Measurements from ENCODE around the gene YEATS2. TPM values are rescaled to one million over a fixed set of nuclear protein-coding genes. Genes with fewer than 3 reads are reported as not detected.

The YEATS2 gene
- total RNA-seq, 1 donor from 2014 or later = 23.8 TPM

DNA sequence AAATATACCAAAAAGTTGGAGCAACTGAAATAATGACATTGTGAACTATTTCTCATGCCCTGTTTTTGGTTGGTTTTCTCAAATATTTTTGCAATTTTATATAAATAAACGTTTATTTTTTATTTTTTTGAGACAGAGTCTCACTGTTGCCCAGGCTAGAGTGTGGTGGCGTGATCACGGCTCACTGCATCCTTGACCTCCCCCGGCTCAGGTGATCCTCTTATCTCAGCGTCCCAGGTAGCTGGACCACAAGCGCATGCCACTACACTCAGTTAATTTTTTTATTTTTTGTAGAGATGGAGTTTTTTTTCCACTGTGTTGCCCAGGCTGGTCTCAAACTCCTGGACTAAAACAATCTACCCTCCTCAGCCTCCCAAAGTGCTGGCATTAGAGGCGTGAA lies 45.6 kb downstream of the YEATS2 start:
- no peaks in the 10 kb centered on the region for H3K9me3 ChIP-seq
- H3K27me3 ChIP-seq = no peaks in the 10 kb centered on the region
- H3K36me3 ChIP-seq = peaks cover 0 to 10% of the 10 kb centered on the region in 2 donors
- intact Hi-C loops (cut with DNase I) = no loop called here
- TF ChIP-seq POLR2AphosphoS5 (IDR thresholded peaks at IDR 0.05; ENCODE audit: insufficient read depth in 1 of 2, low read depth in 1 of 2) (no peak), POLR2A (IDR thresholded peaks at IDR 0.05) (no peak)
- TF ChIP-seq, protein P1, sequence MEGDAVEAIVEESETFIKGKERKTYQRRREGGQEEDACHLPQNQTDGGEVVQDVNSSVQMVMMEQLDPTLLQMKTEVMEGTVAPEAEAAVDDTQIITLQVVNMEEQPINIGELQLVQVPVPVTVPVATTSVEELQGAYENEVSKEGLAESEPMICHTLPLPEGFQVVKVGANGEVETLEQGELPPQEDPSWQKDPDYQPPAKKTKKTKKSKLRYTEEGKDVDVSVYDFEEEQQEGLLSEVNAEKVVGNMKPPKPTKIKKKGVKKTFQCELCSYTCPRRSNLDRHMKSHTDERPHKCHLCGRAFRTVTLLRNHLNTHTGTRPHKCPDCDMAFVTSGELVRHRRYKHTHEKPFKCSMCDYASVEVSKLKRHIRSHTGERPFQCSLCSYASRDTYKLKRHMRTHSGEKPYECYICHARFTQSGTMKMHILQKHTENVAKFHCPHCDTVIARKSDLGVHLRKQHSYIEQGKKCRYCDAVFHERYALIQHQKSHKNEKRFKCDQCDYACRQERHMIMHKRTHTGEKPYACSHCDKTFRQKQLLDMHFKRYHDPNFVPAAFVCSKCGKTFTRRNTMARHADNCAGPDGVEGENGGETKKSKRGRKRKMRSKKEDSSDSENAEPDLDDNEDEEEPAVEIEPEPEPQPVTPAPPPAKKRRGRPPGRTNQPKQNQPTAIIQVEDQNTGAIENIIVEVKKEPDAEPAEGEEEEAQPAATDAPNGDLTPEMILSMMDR (IDR thresholded peaks at IDR 0.05) = no peak
- H3K4me3 ChIP-seq = no peak overlapping the region
- no peak overlapping the region for H3K27ac ChIP-seq
- no peaks in the 10 kb centered on the region for H3K4me1 ChIP-seq
- DNase-seq (ENCODE audit: extremely low spot score in 2 of 2) = no peak

GRCh38 chr3:183745300-183746098 lies 47.9 kb downstream of the YEATS2 start:
- no peak for DNase-seq (ENCODE audit: extremely low spot score in 2 of 2)
- intact Hi-C loops (cut with DNase I) = no loop called here
- Histone ChIP-seq H3K36me3 (peaks cover 0 to 15% of the 10 kb centered on the region in 2 donors), H3K9me3 (no peaks in the 10 kb centered on the region), H3K27me3 (no peaks in the 10 kb centered on the region), H3K4me1 (no peaks in the 10 kb centered on the region), H3K4me3 (no peak overlapping the region), H3K27ac (no peak overlapping the region)
- TF ChIP-seq, protein P1 (IDR thresholded peaks at IDR 0.05) = no peak
- no peak for TF ChIP-seq POLR2A (IDR thresholded peaks at IDR 0.05)
- TF ChIP-seq POLR2AphosphoS5 (IDR thresholded peaks at IDR 0.05; ENCODE audit: insufficient read depth in 1 of 2, low read depth in 1 of 2) = no peak

DNA sequence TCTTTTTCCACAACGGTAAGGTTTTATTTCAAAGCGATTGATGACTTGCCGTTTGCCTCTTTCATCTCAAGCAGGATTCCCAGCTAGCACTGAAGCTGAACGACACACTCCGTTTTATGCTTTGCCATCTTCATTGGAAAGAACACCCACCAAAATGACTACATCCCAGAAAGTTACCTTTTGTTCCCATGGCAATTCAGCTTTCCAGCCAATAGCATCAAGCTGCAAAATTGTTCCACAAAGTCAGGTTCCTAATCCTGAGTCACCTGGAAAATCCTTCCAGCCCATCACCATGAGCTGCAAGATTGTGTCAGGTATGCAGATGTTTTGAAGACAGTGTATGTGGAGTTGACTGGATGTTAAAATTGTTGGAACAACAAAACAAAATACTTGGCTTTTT lies 56.5 kb downstream of the YEATS2 start:
- H3K27ac ChIP-seq = no peak overlapping the region
- no peaks in the 10 kb centered on the region for H3K9me3 ChIP-seq
- H3K27me3 ChIP-seq = no peaks in the 10 kb centered on the region
- intact Hi-C loops (cut with DNase I) = no loop called here
- no peaks in the 10 kb centered on the region for H3K4me1 ChIP-seq
- TF ChIP-seq POLR2AphosphoS5 (IDR thresholded peaks at IDR 0.05; ENCODE audit: insufficient read depth in 1 of 2, low read depth in 1 of 2) (no peak), POLR2A (IDR thresholded peaks at IDR 0.05) (no peak)
- TF ChIP-seq, protein P1 (IDR thresholded peaks at IDR 0.05) = no peak
- peaks cover 0 to 59% of the 10 kb centered on the region in 2 donors for H3K36me3 ChIP-seq
- no peak overlapping the region for H3K4me3 ChIP-seq
- DNase-seq (ENCODE audit: extremely low spot score in 2 of 2) = no peak

GRCh38 chr3:183762304-183762703 lies 64.7 kb downstream of the YEATS2 start:
- TF ChIP-seq, protein P1 (IDR thresholded peaks at IDR 0.05) = no peak
- TF ChIP-seq POLR2AphosphoS5 (IDR thresholded peaks at IDR 0.05; ENCODE audit: insufficient read depth in 1 of 2, low read depth in 1 of 2) (no peak), POLR2A (IDR thresholded peaks at IDR 0.05) (no peak)
- Histone ChIP-seq H3K36me3 (peaks cover 0 to 36% of the 10 kb centered on the region in 2 donors), H3K27me3 (no peaks in the 10 kb centered on the region), H3K27ac (no peak overlapping the region), H3K4me1 (no peaks in the 10 kb centered on the region), H3K4me3 (no peak overlapping the region), H3K9me3 (no peaks in the 10 kb centered on the region)
- DNase-seq (ENCODE audit: extremely low spot score in 2 of 2) = no peak
- intact Hi-C loops (cut with DNase I) = no loop called here
